Measurements from ENCODE around the gene PALM3. TPM values are rescaled to one million over a fixed set of nuclear protein-coding genes. Genes with fewer than 3 reads are reported as not detected.

The PALM3 gene
- total and polyA plus RNA-seq, 2 donors (not counting 3 experiments of a cell fraction or from before 2014, with no cell fraction given) = 0.08 to 0.31 TPM

DNA sequence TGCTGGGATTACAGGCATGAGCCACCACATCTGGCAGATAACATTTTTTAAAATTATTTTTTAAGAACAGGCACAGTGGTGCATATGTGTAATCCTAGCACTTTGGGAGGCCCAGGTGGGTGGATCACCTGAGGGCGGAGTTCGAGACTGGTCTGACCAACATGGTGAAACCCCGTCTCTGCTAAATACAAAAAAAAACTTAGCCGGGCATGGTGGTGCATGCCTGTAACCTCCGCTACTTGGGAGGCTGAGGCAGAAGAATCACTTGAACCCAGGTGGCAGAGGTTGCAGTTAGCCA lies 631 bp upstream of the PALM3 start:
- Histone ChIP-seq H3K4me2 (ENCODE audit: insufficient read depth, low read length) (no peak overlapping the region), H2AFZ (ENCODE audit: low read depth, low read length) (no peak overlapping the region), H3K4me3 (replicated peaks in 1 of 3; ENCODE audit: insufficient read depth in 1 of 3, low read depth in 1 of 3, low read length in 3 of 3) (no peak overlapping the region), H3K9ac (replicated peaks; ENCODE audit: extremely low read depth, insufficient read depth, low read length) (no peak overlapping the region), H3K79me2 (ENCODE audit: control insufficient read depth, insufficient read depth, low read length) (no peaks in the 10 kb centered on the region), H3K36me3 (ENCODE audit: control insufficient read depth in 2 of 2, extremely low read depth in 1 of 2, insufficient read depth in 2 of 2, low read length in 2 of 2) (no peaks in the 10 kb centered on the region), H3K4me1 (ENCODE audit: control insufficient read depth, extremely low read depth, insufficient read depth, low read length) (no peaks in the 10 kb centered on the region), H4K20me1 (replicated peaks; ENCODE audit: control insufficient read depth, extremely low read depth, insufficient read depth, low read length) (no peaks in the 10 kb centered on the region), H3K9me1 (replicated peaks; ENCODE audit: control insufficient read depth, extremely low read depth, insufficient read depth, low read length) (no peaks in the 10 kb centered on the region), H3K9me3 (replicated peaks; ENCODE audit: control insufficient read depth, insufficient read depth, low read length) (no peaks in the 10 kb centered on the region), H3K27ac (ENCODE audit: insufficient read depth, low read depth, low read length) (no peak overlapping the region), H3K27me3 (ENCODE audit: control insufficient read depth in 2 of 2, insufficient read depth in 2 of 2, low read length in 2 of 2) (peaks cover 7 to 8% of the 10 kb centered on the region in 2 experiments)
- no TSS peak for BruUV-seq (replicated peaks)
- FAIRE-seq = no peak
- ChIA-PET CTCF (no interaction called here), POLR2A (no interaction called here)
- DNase-seq (ENCODE audit: low read depth, low spot score) = no peak
- no peak for TF ChIP-seq FOS (IDR thresholded peaks at IDR 0.05; ENCODE audit: borderline replicate concordance, insufficient read depth, low read length)
- no peak for TF ChIP-seq GATA2 (IDR thresholded peaks at IDR 0.05; ENCODE audit: insufficient read depth, insufficient read length, low read depth, low read length)
- no peak for TF ChIP-seq JUN (IDR thresholded peaks at IDR 0.05; ENCODE audit: borderline replicate concordance, insufficient read depth, insufficient read length, low read depth)
- TF ChIP-seq POLR2AphosphoS5 (IDR thresholded peaks at IDR 0.05; ENCODE audit: insufficient read depth, low read depth, low read length) = no peak
- no peak for TF ChIP-seq EZH2 (IDR thresholded peaks at IDR 0.05; ENCODE audit: borderline replicate concordance, low read depth, low read length, severe bottlenecking)
- TF ChIP-seq POLR2A (IDR thresholded peaks at IDR 0.05; ENCODE audit: low read depth, low read length) = no peak
- TF ChIP-seq, protein P1, sequence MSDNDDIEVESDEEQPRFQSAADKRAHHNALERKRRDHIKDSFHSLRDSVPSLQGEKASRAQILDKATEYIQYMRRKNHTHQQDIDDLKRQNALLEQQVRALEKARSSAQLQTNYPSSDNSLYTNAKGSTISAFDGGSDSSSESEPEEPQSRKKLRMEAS (IDR thresholded peaks at IDR 0.05; ENCODE audit: insufficient read depth, insufficient read length) = no peak
- intact Hi-C loops (cut with micrococcal nuclease) = no loop called here
- dilution Hi-C loops (cut with MboI; ENCODE audit: extremely low pct_ligation_motif_present, low sequenced_read_pairs) = no loop called here

DNA sequence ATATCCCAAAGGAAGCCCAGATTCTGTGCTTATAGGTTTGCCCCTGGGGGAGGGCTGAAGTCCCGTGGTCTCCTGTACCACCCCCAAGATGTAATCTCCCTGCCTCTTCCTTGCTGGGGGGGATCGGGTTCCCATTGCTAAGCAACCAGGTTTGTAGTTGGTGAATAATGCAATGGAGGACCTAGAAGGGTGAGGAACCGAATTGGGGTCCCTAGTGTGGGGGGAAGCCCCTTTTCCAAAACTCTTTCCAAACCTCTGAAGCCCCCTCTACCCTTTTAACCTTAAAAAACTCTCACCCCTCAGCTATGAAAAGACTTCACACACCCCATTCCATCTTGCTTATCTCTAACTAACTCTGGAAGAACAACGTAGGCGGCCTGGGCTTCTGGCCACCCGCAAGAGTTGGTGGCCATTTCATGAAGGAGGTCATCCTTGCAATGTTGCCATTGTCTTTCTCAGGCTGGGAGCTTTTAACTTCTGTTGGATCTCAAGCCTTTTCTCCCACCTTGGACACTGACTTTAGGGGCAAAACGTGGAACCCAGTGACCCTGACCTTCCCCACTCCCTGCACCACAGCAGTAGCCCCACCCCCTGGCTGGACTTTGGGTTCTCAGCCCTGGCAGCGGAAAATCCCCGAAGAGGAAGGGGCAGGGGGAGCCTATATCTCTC lies 661 bp downstream of the PALM3 start:
- Histone ChIP-seq H2AFZ (ENCODE audit: low read depth, low read length) (no peak overlapping the region), H3K4me3 (replicated peaks in 1 of 3; ENCODE audit: insufficient read depth in 1 of 3, low read depth in 1 of 3, low read length in 3 of 3) (no peak overlapping the region)

More for the DNA sequence above, 661 bp downstream of the PALM3 start:
- Histone ChIP-seq H3K9me3 (replicated peaks; ENCODE audit: control insufficient read depth, insufficient read depth, low read length) (no peaks in the 10 kb centered on the region), H3K27me3 (ENCODE audit: control insufficient read depth in 2 of 2, insufficient read depth in 2 of 2, low read length in 2 of 2) (peaks cover 7 to 8% of the 10 kb centered on the region in 2 experiments), H3K4me2 (ENCODE audit: insufficient read depth, low read length) (no peak overlapping the region), H3K36me3 (ENCODE audit: control insufficient read depth in 2 of 2, extremely low read depth in 1 of 2, insufficient read depth in 2 of 2, low read length in 2 of 2) (no peaks in the 10 kb centered on the region), H4K20me1 (replicated peaks; ENCODE audit: control insufficient read depth, extremely low read depth, insufficient read depth, low read length) (no peaks in the 10 kb centered on the region), H3K9me1 (replicated peaks; ENCODE audit: control insufficient read depth, extremely low read depth, insufficient read depth, low read length) (no peaks in the 10 kb centered on the region), H3K9ac (replicated peaks; ENCODE audit: extremely low read depth, insufficient read depth, low read length) (no peak overlapping the region), H3K27ac (ENCODE audit: insufficient read depth, low read depth, low read length) (no peak overlapping the region), H3K4me1 (ENCODE audit: control insufficient read depth, extremely low read depth, insufficient read depth, low read length) (no peaks in the 10 kb centered on the region), H3K79me2 (ENCODE audit: control insufficient read depth, insufficient read depth, low read length) (no peaks in the 10 kb centered on the region)
- TF ChIP-seq JUN (IDR thresholded peaks at IDR 0.05; ENCODE audit: borderline replicate concordance, insufficient read depth, insufficient read length, low read depth) (no peak), FOS (IDR thresholded peaks at IDR 0.05; ENCODE audit: borderline replicate concordance, insufficient read depth, low read length) (no peak), POLR2AphosphoS5 (IDR thresholded peaks at IDR 0.05; ENCODE audit: insufficient read depth, low read depth, low read length) (no peak), POLR2A (IDR thresholded peaks at IDR 0.05; ENCODE audit: low read depth, low read length) (no peak), EZH2 (IDR thresholded peaks at IDR 0.05; ENCODE audit: borderline replicate concordance, low read depth, low read length, severe bottlenecking) (no peak), MYC (IDR thresholded peaks at IDR 0.05; ENCODE audit: low read depth, low read length) (no peak), GATA2 (IDR thresholded peaks at IDR 0.05; ENCODE audit: insufficient read depth, insufficient read length, low read depth, low read length) (no peak)
- TF ChIP-seq, protein P1 (IDR thresholded peaks at IDR 0.05; ENCODE audit: insufficient read depth, insufficient read length) = no peak
- TF ChIP-seq, protein P2, sequence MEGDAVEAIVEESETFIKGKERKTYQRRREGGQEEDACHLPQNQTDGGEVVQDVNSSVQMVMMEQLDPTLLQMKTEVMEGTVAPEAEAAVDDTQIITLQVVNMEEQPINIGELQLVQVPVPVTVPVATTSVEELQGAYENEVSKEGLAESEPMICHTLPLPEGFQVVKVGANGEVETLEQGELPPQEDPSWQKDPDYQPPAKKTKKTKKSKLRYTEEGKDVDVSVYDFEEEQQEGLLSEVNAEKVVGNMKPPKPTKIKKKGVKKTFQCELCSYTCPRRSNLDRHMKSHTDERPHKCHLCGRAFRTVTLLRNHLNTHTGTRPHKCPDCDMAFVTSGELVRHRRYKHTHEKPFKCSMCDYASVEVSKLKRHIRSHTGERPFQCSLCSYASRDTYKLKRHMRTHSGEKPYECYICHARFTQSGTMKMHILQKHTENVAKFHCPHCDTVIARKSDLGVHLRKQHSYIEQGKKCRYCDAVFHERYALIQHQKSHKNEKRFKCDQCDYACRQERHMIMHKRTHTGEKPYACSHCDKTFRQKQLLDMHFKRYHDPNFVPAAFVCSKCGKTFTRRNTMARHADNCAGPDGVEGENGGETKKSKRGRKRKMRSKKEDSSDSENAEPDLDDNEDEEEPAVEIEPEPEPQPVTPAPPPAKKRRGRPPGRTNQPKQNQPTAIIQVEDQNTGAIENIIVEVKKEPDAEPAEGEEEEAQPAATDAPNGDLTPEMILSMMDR (IDR thresholded peaks at IDR 0.05; ENCODE audit: extremely low read depth in 1 of 2, insufficient read depth in 1 of 2, low read depth in 1 of 2, low read length in 2 of 2) = no peak
- POLR2A ChIA-PET = no interaction called here
- BruUV-seq (replicated peaks) = no TSS peak
- CTCF ChIA-PET = interaction anchor here (1.2 to 4.6 kb wide), 5 partner anchors 11 to 183 kb away, joined by 3 to 58 read pairs (median 24); partner anchors contain the start of genes MISP3 and NANOS3
- dilution Hi-C loops (cut with MboI; ENCODE audit: extremely low pct_ligation_motif_present, low sequenced_read_pairs) (no loop called here), intact Hi-C loops (cut with micrococcal nuclease) (no loop called here)
- no peak for FAIRE-seq
- no peak for DNase-seq (ENCODE audit: low read depth, low spot score)

All from endothelial cell of umbilical vein (primary cell).